ENCODE data around the gene WDR6. TPM values are rescaled to one million over a fixed set of nuclear protein-coding genes. Genes with fewer than 3 reads are reported as not detected.
A peak's percentile ranks its signal among the peaks of the same experiment; 100 is the strongest.
"Not testable (repeated sequence)": the region's sequence is repeated elsewhere in the genome, so short reads cannot be mapped to it uniquely, and the experiment has no call there.

Gene WDR6
- total RNA-seq, 3 donors from 2014 or later: 147 to 163 (median 155) TPM

- H3K9me3 Mint-ChIP-seq: no peaks in the 10 kb centered on the region
- DNase-seq: no peak
Observed at GRCh38 chr3:49004352-49005302, 2.6 kb upstream of the WDR6 start.

GRCh38 chr3:49005303-49005680 lies 1.9 kb upstream of the WDR6 start:
- no peak for ATAC-seq
- peaks cover 3% of the 10 kb centered on the region for H3K36me3 Mint-ChIP-seq (ENCODE audit: insufficient read depth)
- H3K9me3 Mint-ChIP-seq: no peaks in the 10 kb centered on the region
- no peaks in the 10 kb centered on the region for H3K27me3 Mint-ChIP-seq (ENCODE audit: low read depth)
- DNase-seq: no peak
- peaks cover 19% of the 10 kb centered on the region for H3K4me1 Mint-ChIP-seq (ENCODE audit: low read depth)
- no peak overlapping the region for H3K4me3 Mint-ChIP-seq

More at GRCh38 chr3:49004352-49005302, 2.6 kb upstream of the WDR6 start:
- Mint-ChIP-seq H3K4me1 (ENCODE audit: low read depth) (peaks cover 19% of the 10 kb centered on the region), H3K4me3 (no peak overlapping the region), H3K27me3 (ENCODE audit: low read depth) (no peaks in the 10 kb centered on the region), H3K36me3 (ENCODE audit: insufficient read depth) (peaks cover 3% of the 10 kb centered on the region)
- no peak for ATAC-seq

- Mint-ChIP-seq H3K36me3 (ENCODE audit: insufficient read depth) (peaks cover 3% of the 10 kb centered on the region), H3K27me3 (ENCODE audit: low read depth) (no peaks in the 10 kb centered on the region), H3K9me3 (no peaks in the 10 kb centered on the region), H3K4me3 (peak overlapping the region; percentile 98), H3K4me1 (ENCODE audit: low read depth) (peaks cover 19% of the 10 kb centered on the region)
- DNase-seq (no peak), ATAC-seq (no peak)
Observed at GRCh38 chr3:49005998-49006397, 1.2 kb upstream of the WDR6 start.

DNA sequence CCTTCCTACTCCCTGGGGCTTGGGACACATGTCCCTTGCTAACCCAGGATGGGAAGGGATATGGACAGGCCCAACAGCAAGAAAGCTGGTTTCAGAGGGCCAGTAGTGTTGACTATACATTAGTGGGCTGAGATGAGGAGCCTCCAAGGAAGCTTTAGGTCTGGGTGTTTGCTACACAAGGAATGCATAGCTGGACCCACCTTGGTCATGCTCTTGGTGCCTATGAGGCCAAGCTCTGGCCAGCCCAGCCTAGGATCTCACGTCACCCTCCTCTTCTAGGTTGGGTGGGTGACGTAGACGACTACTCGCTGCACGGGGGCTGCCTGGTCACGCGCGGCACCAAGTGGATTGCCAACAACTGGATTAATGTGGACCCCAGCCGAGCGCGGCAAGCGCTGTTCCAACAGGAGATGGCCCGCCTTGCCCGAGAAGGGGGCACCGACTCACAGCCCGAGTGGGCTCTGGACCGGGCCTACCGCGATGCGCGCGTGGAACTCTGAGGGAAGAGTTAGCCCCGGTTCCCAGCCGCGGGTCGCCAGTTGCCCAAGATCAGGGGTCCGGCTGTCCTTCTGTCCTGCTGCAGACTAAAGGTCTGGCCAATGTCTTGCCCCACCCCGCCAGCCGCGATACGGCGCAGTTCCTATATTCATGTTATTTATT lies 653 bp upstream of the WDR6 start:
- no peaks in the 10 kb centered on the region for H3K9me3 Mint-ChIP-seq
- no peak for ATAC-seq
- H3K4me3 Mint-ChIP-seq: peak overlapping the region; percentile 98
- peaks cover 3% of the 10 kb centered on the region for H3K36me3 Mint-ChIP-seq (ENCODE audit: insufficient read depth)
- no peak for DNase-seq
- H3K27me3 Mint-ChIP-seq (ENCODE audit: low read depth): no peaks in the 10 kb centered on the region
- H3K4me1 Mint-ChIP-seq (ENCODE audit: low read depth): peaks cover 19% of the 10 kb centered on the region

DNA sequence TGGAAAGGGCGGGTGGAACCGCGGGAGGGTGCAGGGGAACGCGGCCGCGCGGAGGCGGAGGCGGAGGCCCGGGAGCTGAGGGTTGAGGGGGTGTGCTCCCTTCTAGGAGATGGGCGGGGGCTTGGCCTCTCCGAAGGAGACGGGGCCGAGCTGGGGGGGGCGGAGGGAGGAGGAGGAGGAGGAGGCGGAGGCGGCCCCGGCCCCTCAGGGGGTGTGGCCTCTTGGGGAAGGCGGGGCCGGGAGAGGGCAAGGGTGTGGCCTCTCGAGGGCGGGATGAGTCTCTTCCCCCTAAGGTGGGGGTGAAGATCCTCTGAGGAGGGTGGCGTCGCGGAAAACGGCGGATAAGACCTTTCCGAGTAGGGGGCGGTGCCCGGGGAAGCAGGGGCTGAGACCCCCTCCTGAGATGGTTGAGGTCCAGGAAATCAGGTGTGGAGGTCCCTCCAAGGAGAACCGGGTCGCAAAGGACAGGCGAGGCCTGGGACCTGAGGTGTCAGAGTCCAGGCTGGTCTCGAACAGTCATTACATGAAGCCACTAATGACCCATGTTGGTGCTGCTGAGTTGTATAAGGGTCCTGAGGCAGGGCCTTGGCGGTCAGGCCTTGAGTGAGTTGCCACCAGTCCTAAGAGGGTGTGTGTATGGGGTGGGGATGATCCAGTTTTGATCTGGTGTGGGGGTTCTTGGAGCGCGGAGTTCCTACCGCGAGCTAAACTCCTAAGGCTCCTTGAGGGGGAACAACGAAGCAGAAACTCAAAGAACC lies 759 bp downstream of the WDR6 start:
- Mint-ChIP-seq H3K9me3 (no peaks in the 10 kb centered on the region), H3K4me1 (ENCODE audit: low read depth) (peaks cover 19% of the 10 kb centered on the region), H3K36me3 (ENCODE audit: insufficient read depth) (peaks cover 3% of the 10 kb centered on the region), H3K27me3 (ENCODE audit: low read depth) (no peaks in the 10 kb centered on the region), H3K4me3 (peak overlapping the region; percentile 98)
- DNase-seq (peak; percentile 92), ATAC-seq (peak; percentile 65 to 70)

- not testable (repeated sequence) for ATAC-seq; H3K36me3 Mint-ChIP-seq (ENCODE audit: insufficient read depth)
- H3K4me1 Mint-ChIP-seq (ENCODE audit: low read depth): peaks cover 19% of the 10 kb centered on the region
Observed at GRCh38 chr3:49008627-49009026, 1.4 kb downstream of the WDR6 start.

DNA sequence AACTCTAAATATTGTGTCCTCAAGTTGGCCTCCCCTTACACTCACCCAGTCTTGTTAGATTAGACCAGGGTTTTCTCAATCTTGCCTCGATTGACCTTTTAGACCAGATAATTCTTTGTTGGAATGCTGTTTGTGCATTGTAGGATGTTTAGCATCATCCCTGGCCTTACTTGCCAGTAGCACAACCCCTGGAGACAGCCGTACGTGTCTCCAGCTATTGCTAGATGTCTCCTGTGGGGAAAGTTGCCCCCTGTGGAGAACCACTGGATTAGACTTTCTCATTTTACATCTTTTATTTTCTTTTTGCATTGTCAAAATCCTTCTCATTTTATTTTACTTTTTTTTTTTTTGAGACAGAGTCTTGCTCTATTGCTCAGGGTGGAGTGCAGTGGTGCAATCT lies 2.2 kb downstream of the WDR6 start:
- peaks cover 22% of the 10 kb centered on the region for H3K4me1 Mint-ChIP-seq (ENCODE audit: low read depth)

More at GRCh38 chr3:49008627-49009026, 1.4 kb downstream of the WDR6 start:
- H3K9me3 Mint-ChIP-seq; H3K27me3 Mint-ChIP-seq (ENCODE audit: low read depth); DNase-seq: not testable (repeated sequence)
- H3K4me3 Mint-ChIP-seq: peak overlapping the region; percentile 98

DNA sequence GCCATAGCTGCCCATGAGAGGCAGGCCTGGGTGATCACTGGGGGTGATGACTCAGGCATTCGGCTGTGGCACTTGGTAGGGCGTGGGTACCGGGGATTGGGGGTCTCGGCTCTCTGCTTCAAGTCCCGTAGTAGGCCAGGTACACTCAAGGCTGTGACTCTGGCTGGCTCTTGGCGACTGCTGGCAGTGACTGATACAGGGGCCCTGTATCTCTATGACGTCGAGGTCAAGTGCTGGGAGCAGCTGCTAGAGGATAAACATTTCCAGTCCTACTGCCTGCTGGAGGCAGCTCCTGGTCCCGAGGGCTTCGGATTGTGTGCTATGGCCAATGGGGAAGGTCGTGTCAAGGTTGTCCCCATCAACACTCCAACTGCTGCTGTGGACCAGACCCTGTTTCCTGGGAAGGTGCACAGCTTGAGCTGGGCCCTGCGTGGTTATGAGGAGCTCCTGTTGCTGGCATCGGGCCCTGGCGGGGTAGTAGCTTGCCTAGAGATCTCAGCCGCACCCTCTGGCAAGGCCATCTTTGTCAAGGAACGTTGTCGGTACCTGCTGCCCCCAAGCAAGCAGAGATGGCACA lies 5.3 kb downstream of the WDR6 start:
- peaks cover 18% of the 10 kb centered on the region for H3K4me1 Mint-ChIP-seq (ENCODE audit: low read depth)
- no peak overlapping the region for H3K4me3 Mint-ChIP-seq
- ATAC-seq: no peak
- H3K27me3 Mint-ChIP-seq (ENCODE audit: low read depth): no peaks in the 10 kb centered on the region
- peaks cover 15% of the 10 kb centered on the region for H3K36me3 Mint-ChIP-seq (ENCODE audit: insufficient read depth)
- H3K9me3 Mint-ChIP-seq: no peaks in the 10 kb centered on the region
- no peak for DNase-seq

More for the DNA sequence above, 2.2 kb downstream of the WDR6 start:
- Mint-ChIP-seq H3K9me3 (no peaks in the 10 kb centered on the region), H3K36me3 (ENCODE audit: insufficient read depth) (peaks cover 3% of the 10 kb centered on the region), H3K27me3 (ENCODE audit: low read depth) (no peaks in the 10 kb centered on the region), H3K4me3 (peak overlapping the region; percentile 56)
- ATAC-seq (no peak), DNase-seq (no peak)

- Mint-ChIP-seq H3K4me3 (no peak overlapping the region), H3K9me3 (no peaks in the 10 kb centered on the region), H3K4me1 (ENCODE audit: low read depth) (peaks cover 14% of the 10 kb centered on the region), H3K27me3 (ENCODE audit: low read depth) (no peaks in the 10 kb centered on the region), H3K36me3 (ENCODE audit: insufficient read depth) (peaks cover 15% of the 10 kb centered on the region)
- DNase-seq: no peak
- no peak for ATAC-seq
Observed at GRCh38 chr3:49013113-49013737, 6.0 kb downstream of the WDR6 start.

DNA sequence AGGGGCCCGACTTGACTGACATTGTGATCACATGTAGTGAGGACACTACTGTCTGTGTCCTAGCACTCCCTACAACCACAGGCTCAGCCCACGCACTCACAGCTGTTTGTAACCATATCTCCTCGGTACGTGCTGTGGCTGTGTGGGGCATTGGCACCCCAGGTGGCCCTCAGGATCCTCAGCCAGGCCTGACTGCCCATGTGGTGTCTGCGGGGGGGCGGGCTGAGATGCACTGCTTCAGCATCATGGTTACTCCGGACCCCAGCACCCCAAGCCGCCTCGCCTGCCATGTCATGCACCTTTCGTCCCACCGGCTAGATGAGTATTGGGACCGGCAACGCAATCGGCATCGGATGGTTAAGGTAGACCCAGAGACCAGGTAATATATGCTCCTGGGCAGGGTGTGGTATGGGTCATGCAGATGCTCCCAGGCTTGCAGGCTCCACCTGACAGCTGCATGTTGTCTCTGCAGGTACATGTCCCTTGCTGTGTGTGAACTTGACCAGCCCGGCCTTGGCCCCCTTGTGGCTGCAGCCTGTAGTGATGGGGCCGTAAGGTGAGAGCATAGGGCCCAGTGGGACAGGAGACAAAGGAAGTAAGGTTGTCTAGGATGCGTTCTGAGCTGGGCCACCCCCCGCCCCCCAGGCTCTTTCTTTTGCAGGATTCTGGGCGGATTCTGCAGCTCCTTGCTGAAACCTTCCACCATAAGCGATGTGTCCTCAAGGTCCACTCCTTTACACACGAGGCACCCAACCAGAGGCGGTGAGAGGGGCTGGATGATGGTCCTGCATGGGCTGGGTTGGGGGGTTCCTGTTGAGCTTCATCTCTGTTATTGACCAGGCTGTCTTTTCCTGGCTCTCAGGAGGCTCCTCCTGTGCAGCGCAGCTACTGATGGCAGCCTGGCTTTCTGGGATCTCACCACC lies 6.8 kb downstream of the WDR6 start:
- Mint-ChIP-seq H3K4me1 (ENCODE audit: low read depth) (peaks cover 14% of the 10 kb centered on the region), H3K27me3 (ENCODE audit: low read depth) (no peaks in the 10 kb centered on the region), H3K36me3 (ENCODE audit: insufficient read depth) (peaks cover 15% of the 10 kb centered on the region), H3K9me3 (no peaks in the 10 kb centered on the region), H3K4me3 (no peak overlapping the region)
- ATAC-seq (peak; percentile 28 to 29), DNase-seq (peak; percentile 44)

- no peaks in the 10 kb centered on the region for H3K9me3 Mint-ChIP-seq
- H3K4me3 Mint-ChIP-seq: peak overlapping the region; percentile 12
- DNase-seq (no peak), ATAC-seq (no peak)
- peaks cover 16% of the 10 kb centered on the region for H3K4me1 Mint-ChIP-seq (ENCODE audit: low read depth)
- no peaks in the 10 kb centered on the region for H3K27me3 Mint-ChIP-seq (ENCODE audit: low read depth)
- H3K36me3 Mint-ChIP-seq (ENCODE audit: insufficient read depth): peaks cover 12% of the 10 kb centered on the region
Observed at GRCh38 chr3:49015072-49015471, 7.9 kb downstream of the WDR6 start.

DNA sequence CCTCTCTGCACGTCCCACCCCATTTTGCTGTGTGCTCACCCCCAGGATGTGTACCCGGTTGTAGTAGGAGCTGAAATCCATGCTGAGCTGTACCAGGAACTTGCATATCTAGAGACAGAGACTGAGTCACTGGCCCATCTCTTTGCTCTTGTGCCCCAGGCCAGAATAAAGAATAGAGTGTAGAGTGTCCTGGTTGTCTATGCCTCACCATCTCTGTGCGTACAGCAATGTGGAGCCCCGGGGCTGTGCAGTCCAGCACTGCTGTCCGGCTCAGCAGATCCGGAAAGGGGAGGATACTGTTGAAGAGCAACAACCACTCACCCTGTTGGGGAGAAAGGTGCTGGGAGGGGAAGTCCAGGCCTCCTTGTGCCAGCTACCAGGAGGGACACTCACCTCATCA lies 8.6 kb downstream of the WDR6 start:
- Mint-ChIP-seq H3K4me3 (no peak overlapping the region), H3K36me3 (ENCODE audit: insufficient read depth) (peaks cover 12% of the 10 kb centered on the region), H3K4me1 (ENCODE audit: low read depth) (peaks cover 19% of the 10 kb centered on the region), H3K9me3 (no peaks in the 10 kb centered on the region), H3K27me3 (ENCODE audit: low read depth) (no peaks in the 10 kb centered on the region)
- no peak for ATAC-seq
- DNase-seq: no peak
